Astrocyte of the hippocampus (primary cell): ENCODE measurements around the gene TMC1.
A peak's percentile ranks its signal among the peaks of the same experiment; 100 is the strongest.

Experiments used
- DNase-seq: peaks from one replicate; pipeline ENCODE4 v3.0.0; 2011; ENCODE audit warnings: low read depth, low spot score

Gene TMC1

GRCh38 chr9:72680593-72681282 is 159.3 kb downstream of the TMC1 start:
- DNase-seq: no peak

- DNase-seq: no peak
These were observed 159.8 kb downstream of the TMC1 start for GRCh38 chr9:72681283-72681630.

- DNase-seq: no peak
These were observed 163.2 kb downstream of the TMC1 start for GRCh38 chr9:72684615-72685014.

- no peak for DNase-seq
These were observed 164.5 kb downstream of the TMC1 start for GRCh38 chr9:72685911-72686310.

- no peak for DNase-seq
These were observed 165.9 kb downstream of the TMC1 start for GRCh38 chr9:72687331-72687730.

GRCh38 chr9:72691671-72692070 is 170.3 kb downstream of the TMC1 start:
- no peak for DNase-seq

- DNase-seq: no peak
These were observed 174.0 kb downstream of the TMC1 start for GRCh38 chr9:72695365-72695764.

GRCh38 chr9:72696511-72696910 is 175.1 kb downstream of the TMC1 start:
- no peak for DNase-seq

- no peak for DNase-seq
These were observed 180.1 kb downstream of the TMC1 start for GRCh38 chr9:72701510-72701909.

- DNase-seq: peak; percentile 53
These were observed 182.2 kb downstream of the TMC1 start for GRCh38 chr9:72703574-72703973.

- no peak for DNase-seq
These were observed 183.4 kb downstream of the TMC1 start for GRCh38 chr9:72704688-72705375.

- no peak for DNase-seq
These were observed 197.1 kb downstream of the TMC1 start for GRCh38 chr9:72718503-72718902.

- no peak for DNase-seq
These were observed 199.7 kb downstream of the TMC1 start for GRCh38 chr9:72721067-72721466.

- peak; percentile 46 for DNase-seq
These were observed 205.5 kb downstream of the TMC1 start for GRCh38 chr9:72726947-72727346.

GRCh38 chr9:72728031-72728770 is 206.8 kb downstream of the TMC1 start:
- DNase-seq: no peak

- DNase-seq: no peak
These were observed 212.5 kb downstream of the TMC1 start for GRCh38 chr9:72733895-72734294.

- no peak for DNase-seq
These were observed 213.2 kb downstream of the TMC1 start for GRCh38 chr9:72734631-72735030.

- DNase-seq: no peak
These were observed 222.4 kb downstream of the TMC1 start for GRCh38 chr9:72743836-72744235.

- DNase-seq: no peak
These were observed 227.9 kb downstream of the TMC1 start for GRCh38 chr9:72749276-72749675.

GRCh38 chr9:72751541-72751940 is 230.1 kb downstream of the TMC1 start:
- no peak for DNase-seq

GRCh38 chr9:72753266-72753893 is 232.0 kb downstream of the TMC1 start:
- peak; percentile 61 for DNase-seq

- DNase-seq: no peak
These were observed 234.4 kb downstream of the TMC1 start for GRCh38 chr9:72755836-72756235.
